ENCODE measurements around the gene HIGD1C.

DNA sequence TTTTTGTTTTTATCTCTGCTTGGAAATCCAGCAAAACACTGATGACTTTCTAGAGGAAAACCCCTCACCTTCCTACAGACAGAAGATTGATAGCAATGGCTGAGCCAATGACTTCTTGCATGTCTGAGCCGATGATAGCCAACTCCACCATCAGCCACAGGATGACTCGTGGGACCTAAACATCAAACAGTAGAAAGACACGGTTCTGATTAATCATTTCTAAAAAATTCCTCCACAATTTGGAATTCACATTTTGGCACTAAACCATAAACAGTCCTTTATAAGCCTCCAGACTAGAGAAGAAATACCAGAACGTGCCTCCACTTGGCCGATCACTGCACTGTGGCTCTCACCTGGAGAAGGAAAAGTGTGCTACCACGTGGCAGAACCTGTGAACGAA, 47.9 kb downstream of the HIGD1C start:
- TF ChIP-seq, protein P1, sequence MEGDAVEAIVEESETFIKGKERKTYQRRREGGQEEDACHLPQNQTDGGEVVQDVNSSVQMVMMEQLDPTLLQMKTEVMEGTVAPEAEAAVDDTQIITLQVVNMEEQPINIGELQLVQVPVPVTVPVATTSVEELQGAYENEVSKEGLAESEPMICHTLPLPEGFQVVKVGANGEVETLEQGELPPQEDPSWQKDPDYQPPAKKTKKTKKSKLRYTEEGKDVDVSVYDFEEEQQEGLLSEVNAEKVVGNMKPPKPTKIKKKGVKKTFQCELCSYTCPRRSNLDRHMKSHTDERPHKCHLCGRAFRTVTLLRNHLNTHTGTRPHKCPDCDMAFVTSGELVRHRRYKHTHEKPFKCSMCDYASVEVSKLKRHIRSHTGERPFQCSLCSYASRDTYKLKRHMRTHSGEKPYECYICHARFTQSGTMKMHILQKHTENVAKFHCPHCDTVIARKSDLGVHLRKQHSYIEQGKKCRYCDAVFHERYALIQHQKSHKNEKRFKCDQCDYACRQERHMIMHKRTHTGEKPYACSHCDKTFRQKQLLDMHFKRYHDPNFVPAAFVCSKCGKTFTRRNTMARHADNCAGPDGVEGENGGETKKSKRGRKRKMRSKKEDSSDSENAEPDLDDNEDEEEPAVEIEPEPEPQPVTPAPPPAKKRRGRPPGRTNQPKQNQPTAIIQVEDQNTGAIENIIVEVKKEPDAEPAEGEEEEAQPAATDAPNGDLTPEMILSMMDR (IDR thresholded peaks at IDR 0.05), result no peak
- TF ChIP-seq POLR2A (IDR thresholded peaks at IDR 0.05), result no peak

Measured in adrenal gland (tissue), 5 donors.